ENCODE data around the gene DNAJC4.

DNAJC4 gene

GRCh38 chr11:64275841-64276240 lies 45.5 kb downstream of the DNAJC4 start:
- TF ChIP-seq CTCF (IDR thresholded peaks at IDR 0.05; ENCODE audit: low read depth, low read length), result no peak
- H3K4me3 ChIP-seq (ENCODE audit: low read depth, low read length), result no peak overlapping the region

- TF ChIP-seq CTCF (IDR thresholded peaks at IDR 0.05; ENCODE audit: low read depth, low read length), result no peak
- no peak overlapping the region for H3K4me3 ChIP-seq (ENCODE audit: low read depth, low read length)
Measured at GRCh38 chr11:64276653-64277431, 46.5 kb downstream of the DNAJC4 start.

- H3K4me3 ChIP-seq (ENCODE audit: low read depth, low read length), result no peak overlapping the region
- TF ChIP-seq CTCF (IDR thresholded peaks at IDR 0.05; ENCODE audit: low read depth, low read length), result no peak
Measured at GRCh38 chr11:64278576-64279190, 48.3 kb downstream of the DNAJC4 start.

GRCh38 chr11:64281957-64282770 lies 51.8 kb downstream of the DNAJC4 start:
- no peak overlapping the region for H3K4me3 ChIP-seq (ENCODE audit: low read depth, low read length)
- TF ChIP-seq CTCF (IDR thresholded peaks at IDR 0.05; ENCODE audit: low read depth, low read length), result no peak

GRCh38 chr11:64283092-64283491 lies 52.7 kb downstream of the DNAJC4 start:
- H3K4me3 ChIP-seq (ENCODE audit: low read depth, low read length), result no peak overlapping the region
- no peak for TF ChIP-seq CTCF (IDR thresholded peaks at IDR 0.05; ENCODE audit: low read depth, low read length)
